Spinal cord (tissue), 9 donors: Measurements from ENCODE around the gene STOX1. TPM values are rescaled to one million over a fixed set of nuclear protein-coding genes. Genes with fewer than 3 reads are reported as not detected.
"Not testable (repeated sequence)": the region's sequence is repeated elsewhere in the genome, so short reads cannot be mapped to it uniquely, and the experiment has no call there.

ENCODE experiments used
- DNase-seq, 6 donors: peaks; one replicate each; pipeline versions ENCODE4 v3.0.0 to v3.0.0-alpha.2; 2013 to 2015; ENCODE audit warnings: low spot score in 6 of 6, low read depth in 4 of 6
- H3K27ac ChIP-seq: one replicate; pipeline ENCODE4 v1.5.1; 2013; ENCODE audit warnings: low read depth, low read length, control low read depth
- H3K27me3 ChIP-seq: one replicate; pipeline ENCODE4 v1.6.1; 2013; ENCODE audit warnings: low read length; ENCODE audit not compliant: control insufficient read depth, insufficient read depth
- H3K36me3 ChIP-seq: one replicate; pipeline ENCODE4 v1.6.1; 2013; ENCODE audit warnings: low read length; ENCODE audit not compliant: control insufficient read depth, insufficient read depth
- H3K4me1 ChIP-seq: one replicate; pipeline ENCODE4 v1.6.1; 2013; ENCODE audit warnings: low read length; ENCODE audit not compliant: control insufficient read depth, insufficient read depth
- H3K4me3 ChIP-seq: one replicate; pipeline ENCODE4 v1.5.1; 2013; ENCODE audit warnings: low read depth, low read length, control low read depth
- H3K9me3 ChIP-seq: one replicate; pipeline ENCODE4 v1.6.1; 2013; ENCODE audit warnings: low read length; ENCODE audit not compliant: control insufficient read depth, insufficient read depth
- polyA plus RNA-seq, 2 donors: library from polyadenylated mRNA; unstranded; fragments of 120-200 nt; gene quantifications; one replicate each; pipeline ENCODE4 v1.2.1, GENCODE V29; 2013; ENCODE audit not compliant: insufficient read length in 2 of 2
- small RNA-seq: library from RNA; depleted of rRNA; stranded (forward); fragments of <200 nt; gene quantifications from one replicate; pipeline ENCODE3, GENCODE V24; 2014; ENCODE audit warnings: low replicate concordance
- total RNA-seq, 2 donors: library from RNA; depleted of rRNA in 1 of 2; stranded (reverse); fragments of 120-200 nt in 1 of 2; fragments of >200 nt in 1 of 2; gene quantifications; one replicate each; pipeline versions ENCODE4 v1.2.3 to v1.2.4, GENCODE V29; 2013 to 2014

Gene STOX1
- total and polyA plus RNA-seq, 4 donors = 10.7 to 14.4 (median 11.3) TPM

- H3K27me3 ChIP-seq, H3K9me3 ChIP-seq, DNase-seq, H3K27ac ChIP-seq, H3K4me1 ChIP-seq, H3K4me3 ChIP-seq: not testable (repeated sequence)
- peaks cover 34% of the 10 kb centered on the region for H3K36me3 ChIP-seq
Measured at GRCh38 chr10:68940917-68941316, 113.6 kb downstream of the STOX1 start.

Small RNA genes within 50 kb of the gene (small RNA-seq; reads per million reads assigned to genes)
- gene RNU6-571P (not detected), gene RNU6-697P (not detected)

Other genes with a start within 250 kb of the STOX1 start
- gene CCAR1, start 106.3 kb upstream of the STOX1 start, total RNA-seq = 10 to 100 TPM; 31.2 to 62.9 TPM
- gene CCAR1, start 106.3 kb upstream of the STOX1 start, polyA plus RNA-seq = 100 to 1,000 TPM in 1 of 2 donors, 10 to 100 TPM in 1; 89.4 to 110 TPM
- 10 to 100 TPM; 45.1 to 51.8 TPM for gene DDX50, start 73.8 kb downstream of the STOX1 start, total RNA-seq
- gene DDX50, start 73.8 kb downstream of the STOX1 start, polyA plus RNA-seq = 10 to 100 TPM; 32.6 to 34.2 TPM
- 10 to 100 TPM; 36.9 to 40.5 TPM for gene DDX21, start 128.6 kb downstream of the STOX1 start, total RNA-seq
- gene DDX21, start 128.6 kb downstream of the STOX1 start, polyA plus RNA-seq = 10 to 100 TPM; 26.6 to 31.7 TPM
- gene KIFBP, start 161.3 kb downstream of the STOX1 start, total RNA-seq = 10 to 100 TPM; 44.2 to 51.9 TPM
- 10 to 100 TPM; 60.0 to 64.1 TPM for gene KIFBP, start 161.3 kb downstream of the STOX1 start, polyA plus RNA-seq